NCI-H446 (cell line): ENCODE measurements around the gene KHDC1.
"Not testable (repeated sequence)": the region's sequence is repeated elsewhere in the genome, so short reads cannot be mapped to it uniquely, and the experiment has no call there.

ENCODE experiments used
- DNase-seq, 2 experiments: peaks; one replicate each; lab custom pipeline; 2025; lab: John Stamatoyannopoulos, UW

KHDC1 gene, protein sequence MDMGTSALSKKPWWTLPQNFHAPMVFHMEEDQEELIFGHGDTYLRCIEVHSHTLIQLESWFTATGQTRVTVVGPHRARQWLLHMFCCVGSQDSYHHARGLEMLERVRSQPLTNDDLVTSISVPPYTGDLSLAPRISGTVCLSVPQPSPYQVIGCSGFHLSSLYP

GRCh38 chr6:73262671-73263569 lies at the start of gene KHDC1:
Gene KHDC1, minus strand, starts transcription at chr6:73263196. Its CDS starts 20,679 bp downstream, at chr6:73242517.
- DNase-seq: peak; percentile 18 to 74

- not testable (repeated sequence) for DNase-seq
These were observed 47.5 kb upstream of the KHDC1 start for GRCh38 chr6:73310503-73310845.

DNA sequence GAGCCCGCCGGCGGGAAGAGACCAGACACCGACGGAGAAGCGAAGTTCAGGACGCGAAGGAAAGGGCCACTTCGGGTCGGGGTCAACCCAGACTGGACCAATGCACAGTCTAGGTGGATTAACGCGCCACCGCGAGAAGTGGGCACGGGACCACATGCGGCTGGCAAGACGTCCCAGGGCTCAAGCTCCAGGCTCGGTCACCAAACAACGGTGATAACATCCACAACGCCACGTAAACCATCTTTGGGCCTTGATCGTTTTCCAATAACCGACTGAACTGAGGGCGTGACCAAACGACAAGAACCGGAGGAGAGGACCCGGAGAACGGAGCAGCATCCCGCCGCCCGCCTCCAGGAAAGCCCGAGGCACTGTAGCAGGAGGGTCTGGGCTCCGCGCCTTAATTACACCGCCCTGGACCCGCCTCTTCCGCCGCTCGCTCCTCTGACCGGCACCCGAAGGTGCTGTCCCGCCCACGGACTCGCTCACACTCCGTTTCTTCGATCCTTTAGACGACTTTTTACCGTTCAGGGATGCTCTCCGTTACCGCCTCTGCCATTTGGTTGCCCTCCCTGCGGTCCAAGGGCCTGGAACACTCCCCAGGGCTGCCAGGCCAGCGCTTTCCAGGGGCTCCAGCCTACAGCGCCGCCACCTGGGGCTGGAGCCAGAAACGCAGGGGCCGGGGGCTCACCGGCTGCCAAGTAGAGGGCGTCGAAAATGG lies 46.9 kb upstream of the KHDC1 start:
- DNase-seq: peak in 1 of 2 experiments; percentile 71

DNA sequence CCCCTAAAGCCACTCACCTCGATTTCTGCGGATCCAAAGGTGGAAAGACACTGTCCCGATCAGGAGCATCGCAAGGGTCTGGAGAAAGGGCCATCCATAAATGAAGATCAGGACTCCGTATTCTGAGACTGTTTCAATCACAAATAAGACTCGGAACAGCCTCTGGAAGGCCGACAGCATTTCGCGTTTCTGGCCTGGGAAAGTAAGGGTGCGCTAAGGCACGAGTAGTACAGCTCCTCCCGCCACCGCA lies 46.5 kb upstream of the KHDC1 start:
- DNase-seq: peak; percentile 31 to 38

- peak; percentile 30 to 31 for DNase-seq
These were observed 45.9 kb upstream of the KHDC1 start for GRCh38 chr6:73308712-73309534.

DNA sequence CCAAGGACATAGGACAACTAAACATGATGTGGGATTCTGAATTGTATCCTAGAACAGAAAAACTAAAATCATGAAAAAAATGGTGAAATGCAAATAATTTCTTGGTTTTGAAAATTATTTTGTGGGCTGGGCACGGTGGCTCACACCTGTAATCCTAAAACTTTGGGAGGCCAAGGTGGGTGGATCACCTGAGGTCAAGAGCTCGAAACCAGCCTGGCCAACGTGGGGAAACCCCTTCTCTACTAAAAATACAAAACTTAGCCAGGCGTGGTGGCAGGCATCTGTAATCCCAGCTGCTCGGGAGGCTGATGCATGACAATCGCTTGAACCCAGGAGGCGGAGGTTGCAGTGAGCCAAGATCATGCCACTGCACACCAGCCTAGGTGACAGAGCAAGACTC lies 40.8 kb upstream of the KHDC1 start:
- DNase-seq: not testable (repeated sequence)

- no peak for DNase-seq
These were observed 39.3 kb upstream of the KHDC1 start for GRCh38 chr6:73302339-73302738.

DNA sequence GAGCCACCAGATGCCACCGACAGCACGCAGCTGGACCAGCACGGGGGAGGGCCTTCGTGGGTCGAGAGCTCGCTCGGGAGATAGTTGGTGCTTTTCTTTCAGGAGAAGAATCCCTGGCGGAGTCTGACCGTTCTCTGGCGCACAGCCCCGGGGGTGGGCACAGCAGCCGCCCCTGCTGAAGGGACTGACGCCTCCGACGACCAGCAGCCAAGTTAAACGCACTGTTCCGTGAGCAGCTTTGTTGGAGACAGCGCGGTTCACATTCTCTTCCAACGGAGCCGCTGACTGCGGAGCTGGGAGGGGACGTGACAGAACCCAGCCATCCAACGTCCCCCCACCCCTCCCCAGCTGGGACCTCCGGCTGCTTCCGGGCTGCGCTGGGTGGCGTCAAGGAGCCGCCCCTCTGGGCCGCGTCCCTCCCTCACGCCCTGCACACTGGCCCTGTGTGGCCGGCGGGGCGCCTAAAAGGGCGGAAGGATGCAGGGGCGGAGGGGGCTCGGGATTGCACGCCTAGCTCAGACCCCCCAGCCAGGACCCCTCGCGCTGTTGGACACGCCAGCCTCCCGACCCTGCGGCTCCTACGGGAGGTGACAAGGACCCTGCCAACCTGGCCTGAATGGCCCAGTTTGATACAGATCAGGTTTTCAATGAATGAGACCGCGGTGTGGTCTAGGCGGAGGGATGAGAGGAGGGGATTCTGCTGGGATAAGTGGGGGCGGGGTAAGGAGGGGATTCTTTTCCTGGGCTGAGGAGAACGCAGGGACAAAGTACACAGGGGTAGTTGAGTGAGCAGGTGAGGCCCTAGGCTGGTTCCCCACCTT lies 36.4 kb upstream of the KHDC1 start:
- no peak for DNase-seq

DNA sequence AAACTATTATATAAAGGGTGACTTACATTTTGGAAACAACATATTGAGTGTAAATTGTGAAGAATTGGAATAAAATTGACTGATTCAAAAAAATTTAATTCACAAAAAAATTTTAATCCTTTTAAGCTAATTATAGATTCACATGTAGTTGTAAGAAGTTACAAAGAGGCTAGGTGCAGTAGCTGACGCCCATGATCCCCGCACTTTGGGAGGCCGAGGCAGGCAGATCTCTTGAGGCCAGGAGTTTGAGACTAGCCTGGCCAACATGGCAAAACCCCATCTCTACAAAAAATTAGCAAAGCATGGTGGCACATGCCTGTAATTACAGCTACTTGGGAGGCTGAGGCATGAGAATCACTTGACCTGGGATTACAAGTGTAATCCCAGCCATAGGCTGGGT lies 30.3 kb upstream of the KHDC1 start:
- DNase-seq: no peak

DNA sequence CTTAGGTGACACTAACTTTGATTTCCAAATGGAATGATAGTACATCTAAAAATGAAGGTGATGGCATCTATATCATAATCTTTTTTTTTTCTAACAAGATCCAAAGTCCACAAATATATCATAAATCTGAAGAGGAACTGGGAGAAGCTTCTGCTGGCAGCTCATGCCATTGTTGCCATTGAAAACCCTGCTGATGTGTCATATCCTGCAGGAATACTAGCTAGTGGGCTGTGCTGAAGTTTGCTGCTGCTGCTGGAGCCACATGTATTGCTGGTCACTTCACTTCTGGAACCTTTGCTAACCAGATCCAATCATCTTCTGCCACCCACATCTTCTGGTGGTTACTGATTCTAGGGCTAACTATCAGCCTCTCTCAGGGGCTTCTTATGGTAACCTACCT lies 27.4 kb upstream of the KHDC1 start:
- no peak for DNase-seq

- DNase-seq: no peak
These were observed 23.8 kb upstream of the KHDC1 start for GRCh38 chr6:73286752-73287151.

DNA sequence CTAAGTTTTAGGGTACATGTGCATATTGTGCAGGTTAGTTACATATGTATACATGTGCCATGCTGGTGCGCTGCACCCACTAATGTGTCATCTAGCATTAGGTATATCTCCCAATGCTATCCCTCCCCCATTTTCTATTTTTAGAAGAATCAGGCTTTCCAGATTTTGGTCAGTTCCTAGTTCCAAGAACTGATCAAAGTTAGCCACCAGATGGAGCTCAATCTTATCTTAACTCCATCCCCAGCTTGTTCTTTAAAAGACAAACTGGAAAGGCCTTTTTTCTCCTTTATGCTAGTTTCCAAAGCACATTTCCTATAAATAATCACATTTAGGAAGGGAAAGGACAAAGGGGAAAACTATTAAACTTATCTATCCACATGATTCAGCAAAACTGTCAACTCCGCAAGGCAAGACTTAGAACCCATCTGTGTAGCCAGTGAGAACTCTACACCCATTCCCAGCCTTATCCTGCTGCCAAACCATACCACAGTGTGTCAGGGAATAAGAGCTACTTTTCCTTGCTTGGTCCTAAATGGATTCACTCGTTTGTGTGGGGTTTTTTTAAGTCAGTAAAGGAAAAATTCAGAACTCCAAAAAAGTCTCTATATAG lies 22.8 kb upstream of the KHDC1 start:
- peak; percentile 12 to 51 for DNase-seq

GRCh38 chr6:73282871-73283270 lies 19.9 kb upstream of the KHDC1 start:
- DNase-seq: no peak

DNA sequence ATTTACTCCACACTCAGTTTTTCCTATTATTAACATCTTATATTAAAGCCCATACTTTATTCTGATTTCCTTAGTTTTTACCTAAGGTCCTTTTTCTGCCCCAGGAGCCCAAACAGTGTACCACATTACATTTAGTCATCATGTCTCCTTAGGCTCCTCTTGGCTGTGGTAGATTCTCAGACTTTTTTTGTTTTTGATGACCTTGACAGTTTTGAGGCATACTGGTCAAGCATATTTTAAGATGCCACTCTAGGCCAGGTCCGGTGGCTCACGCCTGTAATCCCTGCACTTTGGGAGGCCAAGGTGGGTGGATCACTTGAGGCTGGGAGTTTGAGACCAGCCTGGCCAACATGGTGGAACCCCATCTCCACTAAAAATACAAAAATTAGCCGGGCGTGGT lies 18.7 kb upstream of the KHDC1 start:
- not testable (repeated sequence) for DNase-seq

- not testable (repeated sequence) for DNase-seq
These were observed 6.3 kb upstream of the KHDC1 start for GRCh38 chr6:73269296-73269695.

DNA sequence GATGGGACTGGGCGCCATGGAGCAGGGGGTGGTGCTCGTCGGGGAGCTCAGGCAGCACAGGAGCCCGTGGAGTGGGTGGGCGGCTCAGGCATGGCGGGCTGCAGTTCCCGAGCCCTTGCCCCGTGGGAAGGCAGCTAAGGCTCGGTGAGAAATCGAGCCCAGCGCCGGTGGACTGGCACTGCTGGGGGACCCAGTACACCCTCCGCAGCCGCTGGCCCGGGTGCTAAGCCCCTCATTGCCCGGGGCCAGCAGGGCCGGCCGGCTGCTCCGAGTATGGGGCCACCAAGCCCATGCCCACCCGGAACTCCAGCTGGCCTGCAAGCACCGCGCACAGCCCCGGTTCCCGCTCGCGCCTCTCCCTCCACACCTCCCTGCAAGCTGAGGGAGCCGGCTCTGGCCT lies 5.9 kb upstream of the KHDC1 start:
- not testable (repeated sequence) for DNase-seq

GRCh38 chr6:73264446-73264845 lies 1.4 kb upstream of the KHDC1 start:
- DNase-seq: no peak

GRCh38 chr6:73263570-73263909 lies 544 bp upstream of the KHDC1 start:
- DNase-seq: no peak

GRCh38 chr6:73258721-73259120 lies 4.3 kb downstream of the KHDC1 start:
- no peak for DNase-seq

- not testable (repeated sequence) for DNase-seq
These were observed 8.7 kb downstream of the KHDC1 start for GRCh38 chr6:73254323-73254722.

DNA sequence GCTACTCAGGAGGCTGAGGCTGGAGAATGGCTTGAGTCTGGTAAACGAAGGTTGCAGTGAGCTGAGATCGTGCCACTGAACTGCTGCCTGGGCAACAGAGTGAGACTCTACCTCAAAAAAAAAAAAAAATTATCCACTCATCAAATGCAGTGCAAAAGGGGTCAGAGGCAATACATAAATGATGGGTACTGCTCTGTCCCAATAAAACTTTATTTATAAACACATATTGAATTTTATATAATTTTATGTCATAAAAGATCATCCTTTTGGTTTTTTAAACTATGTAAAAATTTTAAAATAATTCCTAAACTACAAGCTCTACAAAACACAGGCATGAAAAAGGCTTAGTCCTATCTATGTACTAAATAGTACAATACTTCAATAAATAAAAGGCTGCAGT lies 10.3 kb downstream of the KHDC1 start:
- no peak for DNase-seq
